NCI-H526 treated with DMSO at 0.1 percent for 48 hours (cell line): ENCODE data around the gene ZBTB25.
"Not testable (repeated sequence)": the region's sequence is repeated elsewhere in the genome, so short reads cannot be mapped to it uniquely, and the experiment has no call there.

Experiments
- DNase-seq: peaks from one replicate; lab custom pipeline; 2025; lab: John Stamatoyannopoulos, UW

ZBTB25 gene, protein sequence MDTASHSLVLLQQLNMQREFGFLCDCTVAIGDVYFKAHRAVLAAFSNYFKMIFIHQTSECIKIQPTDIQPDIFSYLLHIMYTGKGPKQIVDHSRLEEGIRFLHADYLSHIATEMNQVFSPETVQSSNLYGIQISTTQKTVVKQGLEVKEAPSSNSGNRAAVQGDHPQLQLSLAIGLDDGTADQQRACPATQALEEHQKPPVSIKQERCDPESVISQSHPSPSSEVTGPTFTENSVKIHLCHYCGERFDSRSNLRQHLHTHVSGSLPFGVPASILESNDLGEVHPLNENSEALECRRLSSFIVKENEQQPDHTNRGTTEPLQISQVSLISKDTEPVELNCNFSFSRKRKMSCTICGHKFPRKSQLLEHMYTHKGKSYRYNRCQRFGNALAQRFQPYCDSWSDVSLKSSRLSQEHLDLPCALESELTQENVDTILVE

DNA sequence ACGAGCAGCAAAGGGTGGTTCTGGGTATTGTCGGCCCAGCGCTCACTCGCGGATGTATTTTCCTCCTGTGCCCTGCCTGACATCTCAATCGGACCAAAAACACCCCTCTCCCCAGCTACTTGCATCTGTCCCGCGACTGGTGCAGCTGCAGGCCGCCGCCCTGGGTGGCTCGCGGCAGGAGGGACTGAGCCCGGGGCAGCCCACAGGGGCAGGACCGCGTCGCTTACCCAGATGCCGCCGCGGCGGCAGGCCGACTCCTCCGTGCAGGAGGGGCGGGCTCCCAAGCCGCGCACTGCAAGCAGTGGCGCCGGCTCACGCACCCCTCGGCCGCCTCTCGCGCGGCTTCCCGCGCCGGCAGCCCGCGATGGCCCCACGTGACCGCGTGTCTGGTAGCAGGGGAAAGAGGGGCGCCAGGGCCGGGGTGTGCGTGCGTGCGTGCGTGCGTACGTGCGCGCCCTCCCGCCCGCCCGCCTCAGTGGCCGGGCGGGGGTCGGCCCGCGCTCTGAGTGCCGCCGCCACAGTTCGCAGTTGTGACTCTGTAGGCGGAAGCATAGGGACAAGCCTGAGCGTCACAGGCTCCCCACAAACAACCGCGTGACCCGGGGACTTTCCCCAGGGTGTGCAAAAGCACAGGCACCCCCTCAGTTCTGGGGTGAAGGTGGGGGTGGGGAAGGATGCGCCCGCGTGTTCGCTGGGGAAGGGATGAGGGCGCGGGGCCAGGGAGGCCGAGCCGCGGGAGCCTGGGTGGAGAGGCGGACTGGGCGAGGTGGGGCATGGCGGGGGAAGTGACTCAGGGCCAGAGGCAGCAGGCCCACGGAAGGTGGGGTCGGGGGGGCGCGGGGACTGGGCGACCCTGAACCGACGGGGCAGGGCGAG lies at the start of gene ZBTB25:
TSS of gene ZBTB25 (minus strand) at position 405 of the 876 bp plus-strand sequence. CDS start 13,305 bp downstream, outside the sequence.
- peak; percentile 76 for DNase-seq

- no peak for DNase-seq
Measured at GRCh38 chr14:64550621-64551333, 47.1 kb upstream of the ZBTB25 start.

GRCh38 chr14:64549791-64550620 lies 46.4 kb upstream of the ZBTB25 start, which contains the start of gene PPP1R36:
PPP1R36 (plus strand) TSS chr14:64549961; CDS start chr14:64549998, 37 bp downstream.
- peak; percentile 61 for DNase-seq

GRCh38 chr14:64549016-64549415 lies 45.4 kb upstream of the ZBTB25 start:
- DNase-seq: no peak

GRCh38 chr14:64544607-64545312 lies 41.1 kb upstream of the ZBTB25 start:
- no peak for DNase-seq

DNA sequence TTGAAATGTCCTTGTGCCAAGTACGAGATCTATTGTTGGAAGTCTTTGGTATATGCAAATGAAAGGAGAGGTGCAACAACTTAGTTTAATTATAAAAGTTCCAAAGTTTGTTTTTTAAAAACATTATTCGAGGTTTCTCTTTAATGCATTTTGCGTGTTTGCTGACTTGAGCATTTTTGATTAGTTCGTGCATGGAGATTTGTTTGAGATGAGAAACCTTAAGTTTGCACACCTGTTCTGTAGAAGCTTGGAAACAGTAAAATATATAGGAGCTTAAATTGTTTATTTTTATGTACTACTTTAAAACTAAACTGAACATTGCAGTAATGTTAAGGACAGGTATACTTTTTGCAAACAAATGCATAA lies 39.2 kb upstream of the ZBTB25 start:
- no peak for DNase-seq

DNA sequence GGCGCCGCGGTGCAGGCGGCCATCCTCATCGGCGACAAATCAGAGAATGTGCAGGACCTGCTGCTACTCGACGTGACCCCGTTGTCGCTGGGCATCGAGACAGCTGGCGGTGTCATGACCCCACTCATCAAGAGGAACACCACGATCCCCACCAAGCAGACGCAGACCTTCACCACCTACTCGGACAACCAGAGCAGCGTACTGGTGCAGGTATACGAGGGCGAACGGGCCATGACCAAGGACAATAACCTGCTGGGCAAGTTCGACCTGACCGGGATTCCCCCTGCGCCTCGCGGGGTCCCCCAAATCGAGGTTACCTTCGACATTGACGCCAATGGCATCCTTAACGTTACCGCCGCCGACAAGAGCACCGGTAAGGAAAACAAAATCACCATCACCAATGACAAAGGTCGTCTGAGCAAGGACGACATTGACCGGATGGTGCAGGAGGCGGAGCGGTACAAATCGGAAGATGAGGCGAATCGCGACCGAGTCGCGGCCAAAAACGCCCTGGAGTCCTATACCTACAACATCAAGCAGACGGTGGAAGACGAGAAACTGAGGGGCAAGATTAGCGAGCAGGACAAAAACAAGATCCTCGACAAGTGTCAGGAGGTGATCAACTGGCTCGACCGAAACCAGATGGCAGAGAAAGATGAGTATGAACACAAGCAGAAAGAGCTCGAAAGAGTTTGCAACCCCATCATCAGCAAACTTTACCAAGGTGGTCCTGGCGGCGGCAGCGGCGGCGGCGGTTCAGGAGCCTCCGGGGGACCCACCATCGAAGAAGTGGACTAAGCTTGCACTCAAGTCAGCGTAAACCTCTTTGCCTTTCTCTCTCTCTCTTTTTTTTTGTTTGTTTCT lies 38.6 kb upstream of the ZBTB25 start:
- DNase-seq: no peak

DNA sequence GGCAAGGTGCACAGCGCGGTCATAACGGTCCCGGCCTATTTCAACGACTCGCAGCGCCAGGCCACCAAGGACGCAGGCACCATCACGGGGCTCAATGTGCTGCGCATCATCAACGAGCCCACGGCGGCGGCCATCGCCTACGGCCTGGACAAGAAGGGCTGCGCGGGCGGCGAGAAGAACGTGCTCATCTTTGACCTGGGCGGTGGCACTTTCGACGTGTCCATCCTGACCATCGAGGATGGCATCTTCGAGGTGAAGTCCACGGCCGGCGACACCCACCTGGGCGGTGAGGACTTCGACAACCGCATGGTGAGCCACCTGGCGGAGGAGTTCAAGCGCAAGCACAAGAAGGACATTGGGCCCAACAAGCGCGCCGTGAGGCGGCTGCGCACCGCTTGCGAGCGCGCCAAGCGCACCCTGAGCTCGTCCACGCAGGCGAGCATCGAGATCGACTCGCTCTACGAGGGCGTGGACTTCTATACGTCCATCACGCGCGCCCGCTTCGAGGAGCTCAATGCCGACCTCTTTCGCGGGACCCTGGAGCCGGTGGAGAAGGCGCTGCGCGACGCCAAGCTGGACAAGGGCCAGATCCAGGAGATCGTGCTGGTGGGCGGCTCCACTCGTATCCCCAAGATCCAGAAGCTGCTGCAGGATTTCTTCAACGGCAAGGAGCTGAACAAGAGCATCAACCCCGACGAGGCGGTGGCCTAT lies 37.8 kb upstream of the ZBTB25 start:
- no peak for DNase-seq

- DNase-seq: peak; percentile 89
Measured at GRCh38 chr14:64540208-64541202, 36.9 kb upstream of the ZBTB25 start, which contains the start of gene HSPA2. HSPA2 (plus strand) TSS chr14:64540741; CDS start chr14:64540850, 109 bp downstream.

DNA sequence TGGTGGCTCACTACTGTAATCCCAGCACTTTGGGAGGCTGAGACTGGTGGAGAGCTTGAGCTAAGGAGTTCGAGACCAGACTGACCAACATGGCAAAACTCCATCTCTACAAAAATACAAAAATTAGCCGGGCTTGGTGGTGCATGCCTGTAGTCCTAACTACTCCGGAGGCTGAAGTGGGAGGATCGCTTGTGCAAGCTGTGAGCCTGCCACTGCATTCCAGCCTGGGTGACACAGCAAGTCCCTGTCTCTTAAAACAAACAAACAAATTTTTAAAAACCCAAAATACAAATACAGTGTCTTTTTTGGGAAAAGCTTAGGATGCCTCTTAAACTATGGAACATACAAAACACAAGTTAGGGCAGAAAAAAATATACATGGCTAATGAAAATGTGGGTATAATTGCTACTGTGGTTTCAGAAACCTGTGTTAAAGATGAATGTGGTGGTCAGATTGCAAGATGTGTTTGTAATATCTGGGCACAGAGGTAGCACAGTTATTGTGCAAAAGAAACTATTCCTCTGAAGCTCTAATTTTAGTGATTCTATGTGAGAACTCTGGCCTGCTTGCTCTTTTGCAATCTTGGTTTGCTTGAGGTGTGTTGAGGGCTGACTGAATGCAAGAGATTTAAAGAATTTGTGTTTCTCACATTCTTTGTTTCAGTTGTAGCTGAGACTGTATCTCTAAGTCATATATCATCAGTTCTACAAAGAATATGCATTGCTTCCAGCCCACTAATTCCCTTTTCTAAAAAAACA lies 33.0 kb upstream of the ZBTB25 start:
- no peak for DNase-seq

GRCh38 chr14:64531567-64531966 lies 27.9 kb upstream of the ZBTB25 start:
- no peak for DNase-seq

GRCh38 chr14:64525354-64525753 lies 21.7 kb upstream of the ZBTB25 start:
- no peak for DNase-seq

- DNase-seq: no peak
Measured at GRCh38 chr14:64522591-64523355, 19.1 kb upstream of the ZBTB25 start.

DNA sequence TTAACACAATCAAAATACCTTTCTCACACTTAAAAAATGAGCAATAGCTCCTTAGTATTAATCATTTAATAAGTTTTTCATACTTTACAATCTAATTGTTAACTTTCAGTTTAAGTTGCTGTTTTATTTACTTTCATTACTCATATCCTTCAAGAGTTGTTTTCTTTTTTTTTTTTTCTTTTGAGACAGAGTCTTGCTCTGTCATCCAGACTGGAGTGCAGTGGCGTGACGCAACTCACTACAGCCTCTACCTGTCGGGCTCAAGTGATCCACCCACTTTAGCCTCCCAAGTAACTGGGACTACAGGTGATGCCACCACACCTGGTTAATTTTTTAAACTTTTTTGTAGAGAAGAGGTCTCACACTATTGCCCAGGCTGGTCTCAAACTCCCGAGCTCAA lies 17.1 kb upstream of the ZBTB25 start:
- no peak for DNase-seq

DNA sequence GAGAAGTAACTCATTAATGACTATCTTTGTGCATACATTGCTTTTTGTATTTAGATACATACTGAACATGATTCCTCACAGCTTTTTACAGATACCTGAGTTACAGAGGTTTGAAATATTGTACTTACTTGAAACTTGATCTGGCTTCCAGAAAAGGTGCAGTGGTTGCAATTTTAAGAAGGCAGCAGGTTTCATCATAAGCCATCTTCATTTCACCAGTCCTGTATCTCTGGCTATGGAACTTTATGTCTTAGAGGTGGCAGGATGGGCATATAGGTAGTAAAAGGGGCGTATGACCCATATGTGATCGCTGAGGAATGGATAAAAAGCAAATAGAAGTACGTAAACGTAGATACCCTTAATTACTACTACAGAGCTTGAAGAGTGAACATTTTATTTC lies 14.6 kb upstream of the ZBTB25 start:
- DNase-seq: no peak

DNA sequence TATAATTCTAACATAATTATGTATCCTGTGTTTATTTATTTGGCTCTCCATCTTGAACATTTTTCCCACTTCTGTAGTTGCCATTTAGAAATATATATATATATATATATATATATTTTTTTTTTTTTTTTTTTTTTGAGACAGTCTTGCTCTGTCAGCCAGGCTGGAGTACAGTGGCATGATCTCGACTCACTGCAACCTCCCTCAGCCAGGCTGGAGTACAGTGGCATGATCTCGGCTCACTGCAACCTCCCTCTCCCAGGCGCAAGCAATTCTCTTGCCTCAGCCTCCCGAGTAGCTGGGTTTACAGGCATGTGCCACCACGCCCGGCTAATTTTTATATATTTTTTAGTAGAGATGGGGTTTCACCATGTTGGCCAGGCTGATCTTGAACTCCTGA lies 14.0 kb upstream of the ZBTB25 start:
- DNase-seq: not testable (repeated sequence)
